Liver (tissue), 9 donors: ENCODE measurements around the gene SNX3. TPM values are rescaled to one million over a fixed set of nuclear protein-coding genes. Genes with fewer than 3 reads are reported as not detected.

ENCODE experiments used
- DNase-seq: peaks from one replicate; pipeline ENCODE4 v3.0.0-alpha.2; 2017; ENCODE audit warnings: low spot score
- H3K27ac ChIP-seq, 2 donors: one replicate each; pipeline ENCODE4 v1.7.0; 2013; ENCODE audit warnings: inconsistent platforms in 2 of 2, low read length in 2 of 2, control low read depth in 1 of 2, low read depth in 1 of 2, mild to moderate bottlenecking in 1 of 2
- H3K27me3 ChIP-seq, 4 donors: one replicate each; pipeline versions ENCODE4 v1.6.1 to v1.7.0; 2013; ENCODE audit warnings: low read length in 3 of 4, inconsistent platforms in 1 of 4, mild to moderate bottlenecking in 1 of 4, moderate library complexity in 1 of 4; ENCODE audit not compliant: control insufficient read depth in 4 of 4, insufficient read depth in 4 of 4
- H3K36me3 ChIP-seq, 4 donors: one replicate each; pipeline versions ENCODE4 v1.6.1 to v1.7.0; 2013; ENCODE audit warnings: low read length in 3 of 4, mild to moderate bottlenecking in 3 of 4, low read depth in 1 of 4, moderate library complexity in 1 of 4; ENCODE audit not compliant: control insufficient read depth in 4 of 4, insufficient read depth in 3 of 4
- H3K4me1 ChIP-seq, 4 donors: one replicate each; pipeline versions ENCODE4 v1.6.1 to v1.7.0; 2013; ENCODE audit warnings: low read length in 3 of 4, mild to moderate bottlenecking in 3 of 4, moderate library complexity in 1 of 4; ENCODE audit not compliant: control insufficient read depth in 4 of 4, insufficient read depth in 4 of 4
- H3K4me3 ChIP-seq, 3 donors: one replicate each; pipeline versions ENCODE4 v1.6.1 to v1.7.0; 2013; ENCODE audit warnings: low read length in 3 of 3, control low read depth in 1 of 3, low read depth in 1 of 3, mild to moderate bottlenecking in 1 of 3
- H3K9ac ChIP-seq, 2 donors: one replicate each; pipeline ENCODE4 v1.7.0; 2013; ENCODE audit warnings: low read length in 2 of 2, mild to moderate bottlenecking in 2 of 2, moderate library complexity in 2 of 2, control low read depth in 1 of 2, low read depth in 1 of 2
- H3K9me3 ChIP-seq, 4 donors: one replicate each; pipeline versions ENCODE4 v1.6.1 to v1.7.0; 2013; ENCODE audit warnings: low read length in 3 of 4; ENCODE audit not compliant: control insufficient read depth in 4 of 4
- CTCF ChIP-seq: fragments of 150-350 bp; IDR thresholded peaks from 2 replicates; pipeline ENCODE4 v1.5.1; 2017; ENCODE audit warnings: improper control_type of control experiment, low read depth, low read length; ENCODE audit not compliant: missing input control
- EGR1 ChIP-seq, 2 donors: IDR thresholded peaks; 2 replicates each; pipeline ENCODE4 v1.6.1; 2016 to 2018; ENCODE audit warnings: antibody characterized with exemption in 2 of 2, low read depth in 2 of 2
- FOXA1 ChIP-seq: IDR thresholded peaks from 2 replicates; pipeline ENCODE4 v1.6.1; 2016; ENCODE audit warnings: antibody characterized with exemption
- FOXA2 ChIP-seq: IDR thresholded peaks from 2 replicates; pipeline ENCODE4 v1.6.1; 2016; ENCODE audit warnings: antibody characterized with exemption
- GABPA ChIP-seq, 2 donors: IDR thresholded peaks in 1 of 2; conservative IDR thresholded peaks in 1 of 2; 2 replicates each; pipeline ENCODE4 v1.6.1; 2016; ENCODE audit warnings: antibody characterized with exemption in 2 of 2, mild to moderate bottlenecking in 1 of 2, moderate library complexity in 1 of 2
- HNF4A ChIP-seq, 2 donors: conservative IDR thresholded peaks; 2 replicates each; pipeline ENCODE4 v1.6.1; 2016; ENCODE audit warnings: antibody characterized with exemption in 2 of 2, mild to moderate bottlenecking in 2 of 2
- HNF4G ChIP-seq: IDR thresholded peaks from 2 replicates; pipeline ENCODE4 v1.6.1; 2016; ENCODE audit warnings: antibody characterized with exemption
- JUND ChIP-seq, 2 donors: IDR thresholded peaks; 2 replicates each; pipeline ENCODE4 v1.6.1; 2016; ENCODE audit warnings: antibody characterized with exemption in 2 of 2
- MAX ChIP-seq: IDR thresholded peaks from 2 replicates; pipeline ENCODE4 v1.6.1; 2016; ENCODE audit warnings: antibody characterized with exemption
- NR2F2 ChIP-seq: IDR thresholded peaks from 2 replicates; pipeline ENCODE4 v1.6.1; 2016; ENCODE audit warnings: antibody characterized with exemption
- RAD21 ChIP-seq, 2 donors: IDR thresholded peaks; 2 replicates each; pipeline ENCODE4 v1.6.1; 2016; ENCODE audit warnings: antibody characterized with exemption in 2 of 2, mild to moderate bottlenecking in 2 of 2
- RXRA ChIP-seq, 2 donors: IDR thresholded peaks; 2 replicates each; pipeline ENCODE4 v1.6.1; 2017 to 2018; ENCODE audit warnings: antibody characterized with exemption in 2 of 2, mild to moderate bottlenecking in 1 of 2
- SP1 ChIP-seq: IDR thresholded peaks from 2 replicates; pipeline ENCODE4 v1.6.1; 2018; ENCODE audit warnings: antibody characterized with exemption, mild to moderate bottlenecking
- TAF1 ChIP-seq: conservative IDR thresholded peaks from 2 replicates; pipeline ENCODE4 v1.6.1; 2016; ENCODE audit warnings: antibody characterized with exemption, mild to moderate bottlenecking
- YY1 ChIP-seq: IDR thresholded peaks from 2 replicates; pipeline ENCODE4 v1.6.1; 2016; ENCODE audit warnings: antibody characterized with exemption, mild to moderate bottlenecking
- WGBS: extraction: QIAGEN DNeasy Blood & Tissue Kit; methylation state at CpG from one replicate; pipeline ENCODE4 v1.1.7; 2013; 5-methylcytosine and 5-hydroxymethylcytosine counted together
- polyA plus RNA-seq, 2 donors: library from polyadenylated mRNA; stranded (reverse) in 1 of 2; unstranded in 1 of 2; fragments of 200-250 nt in 1 of 2; fragments of >200 nt in 1 of 2; fragmentation: Nextera tagmentation in 1 of 2; extraction: Ambion mirVana in 1 of 2; gene quantifications; one replicate each; pipeline versions ENCODE4 v1.2.1 to v1.2.3, GENCODE V29; 2013 to 2015
- total RNA-seq, 2 donors: library from RNA; depleted of rRNA; stranded (reverse); fragments of >200 nt; gene quantifications; one replicate each; pipeline ENCODE4 v1.2.3, GENCODE V29; 2014
- TF ChIP-seq, protein P1 (sequence below): IDR thresholded peaks from 2 replicates; pipeline ENCODE4 v1.6.1; 2016; ENCODE audit warnings: antibody characterized with exemption
- TF ChIP-seq, protein P2 (sequence below): IDR thresholded peaks from 2 replicates; pipeline ENCODE4 v1.6.1; 2016; ENCODE audit warnings: antibody characterized with exemption, mild to moderate bottlenecking
- donor health status: healthy.
- donor health status: healthy.
- donor health status: healthy.
- donor health status: healthy.
- donor health status: healthy.

The SNX3 gene
- total and polyA plus RNA-seq, 4 donors, result 67.9 to 161 (median 111) TPM

- Histone ChIP-seq H3K36me3 (peaks cover 0 to 2% (median 0%) of the 10 kb centered on the region in 4 donors), H3K27me3 (no peaks in the 10 kb centered on the region), H3K9ac (no peak overlapping the region), H3K27ac (no peak overlapping the region), H3K4me3 (no peak overlapping the region), H3K4me1 (peaks cover 6 to 30% (median 8%) of the 10 kb centered on the region in 4 donors), H3K9me3 (no peaks in the 10 kb centered on the region)
- WGBS, result 92% methylated on average over 5 of the region's 5 CpGs
- no peak for DNase-seq
- TF ChIP-seq, protein P1, sequence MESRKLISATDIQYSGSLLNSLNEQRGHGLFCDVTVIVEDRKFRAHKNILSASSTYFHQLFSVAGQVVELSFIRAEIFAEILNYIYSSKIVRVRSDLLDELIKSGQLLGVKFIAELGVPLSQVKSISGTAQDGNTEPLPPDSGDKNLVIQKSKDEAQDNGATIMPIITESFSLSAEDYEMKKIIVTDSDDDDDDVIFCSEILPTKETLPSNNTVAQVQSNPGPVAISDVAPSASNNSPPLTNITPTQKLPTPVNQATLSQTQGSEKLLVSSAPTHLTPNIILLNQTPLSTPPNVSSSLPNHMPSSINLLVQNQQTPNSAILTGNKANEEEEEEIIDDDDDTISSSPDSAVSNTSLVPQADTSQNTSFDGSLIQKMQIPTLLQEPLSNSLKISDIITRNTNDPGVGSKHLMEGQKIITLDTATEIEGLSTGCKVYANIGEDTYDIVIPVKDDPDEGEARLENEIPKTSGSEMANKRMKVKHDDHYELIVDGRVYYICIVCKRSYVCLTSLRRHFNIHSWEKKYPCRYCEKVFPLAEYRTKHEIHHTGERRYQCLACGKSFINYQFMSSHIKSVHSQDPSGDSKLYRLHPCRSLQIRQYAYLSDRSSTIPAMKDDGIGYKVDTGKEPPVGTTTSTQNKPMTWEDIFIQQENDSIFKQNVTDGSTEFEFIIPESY, result no peak
- TF ChIP-seq RAD21 (IDR thresholded peaks at IDR 0.05), result no peak
- TF ChIP-seq FOXA1, result no peak
- TF ChIP-seq, protein P2, sequence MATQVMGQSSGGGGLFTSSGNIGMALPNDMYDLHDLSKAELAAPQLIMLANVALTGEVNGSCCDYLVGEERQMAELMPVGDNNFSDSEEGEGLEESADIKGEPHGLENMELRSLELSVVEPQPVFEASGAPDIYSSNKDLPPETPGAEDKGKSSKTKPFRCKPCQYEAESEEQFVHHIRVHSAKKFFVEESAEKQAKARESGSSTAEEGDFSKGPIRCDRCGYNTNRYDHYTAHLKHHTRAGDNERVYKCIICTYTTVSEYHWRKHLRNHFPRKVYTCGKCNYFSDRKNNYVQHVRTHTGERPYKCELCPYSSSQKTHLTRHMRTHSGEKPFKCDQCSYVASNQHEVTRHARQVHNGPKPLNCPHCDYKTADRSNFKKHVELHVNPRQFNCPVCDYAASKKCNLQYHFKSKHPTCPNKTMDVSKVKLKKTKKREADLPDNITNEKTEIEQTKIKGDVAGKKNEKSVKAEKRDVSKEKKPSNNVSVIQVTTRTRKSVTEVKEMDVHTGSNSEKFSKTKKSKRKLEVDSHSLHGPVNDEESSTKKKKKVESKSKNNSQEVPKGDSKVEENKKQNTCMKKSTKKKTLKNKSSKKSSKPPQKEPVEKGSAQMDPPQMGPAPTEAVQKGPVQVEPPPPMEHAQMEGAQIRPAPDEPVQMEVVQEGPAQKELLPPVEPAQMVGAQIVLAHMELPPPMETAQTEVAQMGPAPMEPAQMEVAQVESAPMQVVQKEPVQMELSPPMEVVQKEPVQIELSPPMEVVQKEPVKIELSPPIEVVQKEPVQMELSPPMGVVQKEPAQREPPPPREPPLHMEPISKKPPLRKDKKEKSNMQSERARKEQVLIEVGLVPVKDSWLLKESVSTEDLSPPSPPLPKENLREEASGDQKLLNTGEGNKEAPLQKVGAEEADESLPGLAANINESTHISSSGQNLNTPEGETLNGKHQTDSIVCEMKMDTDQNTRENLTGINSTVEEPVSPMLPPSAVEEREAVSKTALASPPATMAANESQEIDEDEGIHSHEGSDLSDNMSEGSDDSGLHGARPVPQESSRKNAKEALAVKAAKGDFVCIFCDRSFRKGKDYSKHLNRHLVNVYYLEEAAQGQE, result no peak
- no peak for TF ChIP-seq YY1
- TF ChIP-seq RXRA (IDR thresholded peaks at IDR 0.05), result no peak
- TF ChIP-seq FOXA2, result no peak
- no peak for TF ChIP-seq EGR1 (IDR thresholded peaks at IDR 0.05; ENCODE audit: low read depth in 2 of 2)
- no peak for TF ChIP-seq JUND (IDR thresholded peaks at IDR 0.05)
- TF ChIP-seq MAX, result no peak
- no peak for TF ChIP-seq NR2F2
- no peak for TF ChIP-seq SP1
These were observed 8.8 kb downstream of the SNX3 start for GRCh38 chr6:108252055-108252454.

- no peak for DNase-seq
- H3K9ac ChIP-seq, result no peak overlapping the region
- no peak overlapping the region for H3K27ac ChIP-seq
- H3K27me3 ChIP-seq, result no peaks in the 10 kb centered on the region
- no peak for TF ChIP-seq SP1
- no peak for TF ChIP-seq TAF1
- TF ChIP-seq, protein P1, result no peak
- no peak for TF ChIP-seq MAX
- no peak for TF ChIP-seq EGR1 (IDR thresholded peaks at IDR 0.05; ENCODE audit: low read depth in 2 of 2)
- no peak for TF ChIP-seq HNF4G
- TF ChIP-seq FOXA1, result no peak
- TF ChIP-seq YY1, result no peak
- no peak for TF ChIP-seq GABPA (IDR thresholded peaks at IDR 0.05 in 1 of 2, conservative IDR thresholded peaks at IDR 0.05 in 1 of 2)
- TF ChIP-seq JUND (IDR thresholded peaks at IDR 0.05), result no peak
- no peak for TF ChIP-seq CTCF
- no peak for TF ChIP-seq NR2F2
- TF ChIP-seq, protein P2, result no peak
- no peak for TF ChIP-seq RAD21 (IDR thresholded peaks at IDR 0.05)
- no peak for TF ChIP-seq HNF4A (conservative IDR thresholded peaks at IDR 0.05)
- H3K4me1 ChIP-seq, result peaks cover 6 to 28% (median 8%) of the 10 kb centered on the region in 4 donors
- H3K4me3 ChIP-seq, result no peak overlapping the region
- H3K9me3 ChIP-seq, result no peaks in the 10 kb centered on the region
- peaks cover 0 to 2% (median 0%) of the 10 kb centered on the region in 4 donors for H3K36me3 ChIP-seq
- 83% methylated on average over 2 of the region's 2 CpGs for WGBS
These were observed 9.6 kb downstream of the SNX3 start for GRCh38 chr6:108251252-108251651.
